ENCODE results near the gene SPRN. TPM values are rescaled to one million over a fixed set of nuclear protein-coding genes. Genes with fewer than 3 reads are reported as not detected.
"Not testable (repeated sequence)": the region's sequence is repeated elsewhere in the genome, so short reads cannot be mapped to it uniquely, and the experiment has no call there.

The SPRN gene
- total RNA-seq, 1 donor, result under 0.01 TPM

GRCh38 chr10:133388973-133389818 is 35.2 kb downstream of the SPRN start:
- peak in 1 of 3 donors; percentile 28 for DNase-seq (ENCODE audit: low read depth in 2 of 3, low spot score in 2 of 3)

GRCh38 chr10:133388236-133388972 is 36.0 kb downstream of the SPRN start:
- DNase-seq (ENCODE audit: low read depth in 2 of 3, low spot score in 2 of 3), result no peak

DNA sequence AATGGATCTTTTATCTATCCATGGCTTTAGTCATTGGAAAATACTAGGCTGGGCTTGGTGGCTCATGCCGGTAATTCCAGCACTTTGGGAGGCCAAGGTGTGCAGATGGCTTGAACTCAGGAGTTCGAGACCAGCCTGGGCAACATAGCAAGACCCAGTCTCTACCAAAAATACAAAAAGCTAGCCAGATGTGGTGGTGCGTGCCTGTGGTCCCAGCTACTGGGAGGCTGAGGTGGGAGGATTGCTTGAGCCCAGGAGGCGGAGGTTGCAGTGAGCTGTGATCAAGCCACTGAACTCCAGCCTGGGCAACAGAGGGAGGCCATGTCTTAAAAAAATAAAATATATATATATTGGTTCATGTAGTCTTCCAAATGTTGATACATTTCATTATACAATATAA is 37.5 kb downstream of the SPRN start:
- not testable (repeated sequence) for DNase-seq (ENCODE audit: low read depth in 2 of 3, low spot score in 2 of 3)

DNA sequence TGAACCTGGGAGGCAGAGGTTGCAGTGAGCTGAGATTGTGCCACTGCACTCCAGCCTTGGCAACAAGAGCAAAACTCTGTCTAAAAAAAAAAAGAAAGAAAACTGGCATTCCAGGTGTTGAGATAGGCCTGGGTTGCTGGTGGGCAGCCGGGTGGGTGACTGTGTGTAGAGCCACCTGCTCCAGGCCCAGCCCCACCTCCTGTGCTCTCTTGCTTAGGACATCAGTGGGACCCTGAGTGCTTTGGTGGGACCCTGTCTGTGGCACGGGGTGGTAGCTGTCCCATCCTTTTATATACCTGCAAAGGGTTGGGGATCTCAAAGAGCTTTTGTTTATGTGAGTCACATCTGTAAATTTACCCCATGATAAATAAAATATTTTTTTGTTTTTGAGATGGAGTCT is 39.2 kb downstream of the SPRN start:
- no peak for DNase-seq (ENCODE audit: low read depth in 2 of 3, low spot score in 2 of 3)

DNA sequence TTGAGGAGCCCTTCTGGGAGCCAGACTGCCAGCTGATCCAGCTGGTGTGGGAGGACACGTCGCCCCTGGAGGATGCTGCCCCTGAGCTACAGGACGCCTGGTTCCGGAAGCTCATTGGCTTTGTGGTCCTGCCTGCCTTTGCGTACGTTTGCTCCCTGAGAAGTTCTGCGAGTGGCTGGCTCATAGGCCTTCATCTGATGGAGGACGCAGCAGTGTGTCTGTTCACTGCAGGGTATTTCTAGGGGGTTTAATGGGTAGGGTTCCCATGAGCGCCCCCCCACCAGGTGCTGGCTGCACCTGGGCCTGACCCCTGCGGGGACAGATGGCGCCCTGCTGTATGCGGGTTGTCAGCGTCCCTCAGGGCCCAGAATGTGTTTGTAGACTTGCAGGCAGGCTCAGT is 40.4 kb downstream of the SPRN start:
- no peak for DNase-seq (ENCODE audit: low read depth in 2 of 3, low spot score in 2 of 3)

- DNase-seq (ENCODE audit: low read depth in 2 of 3, low spot score in 2 of 3), result no peak
Measured at GRCh38 chr10:133383551-133383950, 40.9 kb downstream of the SPRN start.

DNA sequence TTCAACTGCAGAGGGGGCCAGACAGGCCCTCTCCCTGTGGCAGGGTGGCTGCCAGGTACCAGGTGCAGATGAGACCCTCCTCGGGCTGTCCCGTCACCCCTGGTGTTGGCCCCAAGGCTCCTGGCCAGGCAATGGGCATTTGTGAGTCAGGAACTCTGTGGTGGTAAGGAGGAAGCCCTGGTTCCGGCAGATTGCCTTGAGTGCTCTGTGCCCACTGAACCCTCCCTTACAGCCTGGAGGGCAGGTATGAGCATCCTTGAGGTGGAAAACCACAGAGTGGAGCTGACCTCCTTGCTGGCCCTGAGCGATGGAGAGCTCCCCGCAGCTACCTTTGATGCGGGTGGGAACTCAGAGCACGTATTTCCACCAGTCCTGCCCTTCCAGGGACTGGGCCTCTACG is 43.4 kb downstream of the SPRN start:
- DNase-seq (ENCODE audit: low read depth in 2 of 3, low spot score in 2 of 3), result peak in 2 of 3 donors; percentile 84 to 89

GRCh38 chr10:133379801-133380666 is 44.4 kb downstream of the SPRN start:
- no peak for DNase-seq (ENCODE audit: low read depth in 2 of 3, low spot score in 2 of 3)

DNA sequence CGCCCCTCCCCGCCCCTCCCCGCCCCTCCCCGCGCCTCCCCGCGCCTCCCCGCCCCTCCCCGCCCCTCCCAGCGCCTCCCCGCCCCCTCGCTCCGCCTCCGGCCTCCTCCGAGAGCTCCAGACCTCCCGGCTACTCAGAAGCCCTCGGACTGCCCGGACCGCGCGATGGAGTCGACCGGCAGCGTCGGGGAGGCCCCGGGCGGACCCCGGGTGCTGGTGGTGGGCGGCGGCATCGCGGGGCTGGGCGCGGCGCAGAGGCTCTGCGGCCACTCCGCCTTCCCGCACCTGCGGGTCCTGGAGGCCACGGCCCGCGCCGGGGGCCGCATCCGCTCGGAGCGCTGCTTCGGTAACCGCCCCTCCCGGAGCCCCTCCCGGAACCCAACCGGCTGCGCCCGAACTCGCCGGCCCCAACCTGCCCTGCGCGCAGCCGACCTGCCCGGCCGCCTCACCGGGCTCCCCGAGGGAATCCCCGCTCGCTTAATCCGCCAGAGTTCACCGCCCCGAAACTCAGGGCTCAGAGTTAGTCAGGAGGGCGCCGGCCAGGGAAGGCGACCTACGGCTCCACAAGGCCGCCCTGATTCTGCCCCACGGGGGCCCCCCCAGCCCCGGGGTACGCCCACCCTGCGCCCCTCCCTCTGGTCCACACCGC is 45.1 kb downstream of the SPRN start, which contains the start of gene PAOX:
Gene PAOX, plus strand, starts transcription at position 111 of the 649 bp plus-strand sequence. Its CDS starts 55 bp downstream, at position 166.
- DNase-seq (ENCODE audit: low read depth in 2 of 3, low spot score in 2 of 3), result peak; percentile 42 to 57 (median 54)

DNA sequence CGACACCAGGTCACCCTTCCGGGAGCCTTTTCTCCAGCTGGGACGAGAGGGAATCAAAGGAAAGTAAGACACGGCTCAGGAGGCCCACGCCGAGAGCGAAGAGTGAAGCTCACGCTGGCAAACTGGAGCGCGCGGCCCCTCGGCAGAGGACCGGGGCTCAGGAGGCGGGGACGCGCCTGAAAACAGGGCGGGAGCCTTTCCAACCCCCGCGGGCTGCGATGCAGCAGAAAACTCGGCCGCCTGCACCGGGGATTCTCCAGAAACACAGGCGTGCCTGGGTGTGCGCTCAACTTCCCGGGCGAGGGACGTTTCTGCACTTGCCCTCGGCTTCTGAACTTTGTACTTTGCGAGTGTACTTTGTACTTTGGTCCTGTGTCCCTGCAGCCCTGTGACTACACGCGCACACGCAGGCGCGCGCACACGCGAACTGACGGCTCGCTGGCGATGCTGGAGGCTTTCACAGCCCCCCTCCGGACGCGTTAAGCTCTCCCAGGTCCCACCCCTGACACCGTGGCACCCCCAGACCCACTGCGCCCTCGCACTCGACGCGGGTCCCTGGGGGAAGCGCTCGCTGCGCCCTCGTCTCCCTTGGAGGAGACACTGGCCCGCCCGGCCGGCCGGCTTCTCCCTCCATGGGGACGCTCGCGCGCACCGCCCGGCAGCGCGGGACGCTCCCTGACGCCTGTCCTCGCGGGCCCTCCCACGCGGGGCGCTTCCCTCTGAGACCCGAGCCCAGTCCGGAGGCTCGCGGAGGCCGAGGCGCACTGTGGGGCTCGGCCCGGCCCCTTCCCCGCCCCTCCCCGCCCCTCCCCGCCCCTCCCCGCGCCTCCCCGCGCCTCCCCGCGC is 46.0 kb downstream of the SPRN start:
- DNase-seq (ENCODE audit: low read depth in 2 of 3, low spot score in 2 of 3), result peak in 2 of 3 donors; percentile 48 to 52

DNA sequence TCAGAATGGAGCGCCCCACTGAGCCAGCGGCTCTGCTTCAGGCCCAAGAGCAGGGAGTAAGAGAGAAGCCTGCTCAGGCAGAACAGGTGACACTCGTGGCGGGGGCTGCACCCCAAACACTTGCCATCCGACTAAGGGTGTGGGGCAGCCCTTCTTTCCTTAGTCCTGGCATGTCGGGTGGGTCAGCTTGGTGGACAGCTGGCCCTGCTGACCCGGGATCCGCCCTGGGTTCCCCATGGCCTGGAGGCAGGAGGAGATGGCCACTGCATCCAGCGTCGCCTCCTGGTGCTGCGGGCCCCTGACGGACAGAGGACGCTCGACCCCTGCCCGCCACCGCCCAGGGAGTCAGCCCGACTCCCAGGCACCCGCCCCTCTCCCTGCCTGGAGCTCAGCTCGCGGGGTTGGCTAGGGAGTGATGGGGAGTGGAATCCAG is 46.6 kb downstream of the SPRN start:
- no peak for DNase-seq (ENCODE audit: low read depth in 2 of 3, low spot score in 2 of 3)

DNA sequence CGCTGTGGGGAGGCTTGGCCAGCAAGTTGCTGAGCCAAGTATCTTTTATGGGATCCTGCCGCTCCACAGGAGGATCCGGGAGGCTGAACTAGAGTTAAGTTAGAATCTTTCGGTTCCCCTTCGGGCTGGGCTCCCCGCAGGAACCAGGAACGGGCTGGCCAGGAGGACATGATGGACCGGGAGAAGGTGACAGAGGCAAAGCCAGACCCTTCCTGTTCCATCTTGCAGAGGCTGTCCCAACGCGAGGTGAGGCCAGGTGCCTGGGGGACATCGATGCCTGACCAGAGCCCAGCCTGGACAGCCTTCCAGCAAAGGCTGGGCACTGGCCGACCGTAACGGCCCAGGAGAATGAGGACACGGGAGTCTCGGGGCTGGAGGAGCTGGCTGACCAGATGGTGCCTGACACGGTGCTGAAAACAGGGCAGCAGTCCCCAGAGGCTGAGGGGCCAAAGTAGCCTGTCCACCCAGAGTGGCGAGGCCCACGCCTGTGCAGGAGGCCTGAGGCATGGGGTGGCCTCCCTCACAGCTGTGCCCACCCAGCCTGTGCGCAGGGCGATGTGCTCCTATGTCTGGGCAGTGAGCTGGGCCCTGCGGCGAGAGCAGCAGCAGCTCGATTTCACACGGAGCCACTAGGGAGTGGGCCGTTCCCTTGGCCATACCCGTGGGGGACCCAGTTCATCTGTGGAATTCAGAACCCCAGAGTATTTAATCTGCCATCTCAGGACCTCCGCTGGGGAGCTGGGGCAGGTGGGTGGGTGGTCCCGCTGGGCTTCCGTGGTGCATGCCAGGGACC is 47.2 kb downstream of the SPRN start:
- DNase-seq (ENCODE audit: low read depth in 2 of 3, low spot score in 2 of 3), result no peak

- DNase-seq (ENCODE audit: low read depth in 2 of 3, low spot score in 2 of 3), result not testable (repeated sequence)
Measured at GRCh38 chr10:133376183-133376582, 48.2 kb downstream of the SPRN start.

DNA sequence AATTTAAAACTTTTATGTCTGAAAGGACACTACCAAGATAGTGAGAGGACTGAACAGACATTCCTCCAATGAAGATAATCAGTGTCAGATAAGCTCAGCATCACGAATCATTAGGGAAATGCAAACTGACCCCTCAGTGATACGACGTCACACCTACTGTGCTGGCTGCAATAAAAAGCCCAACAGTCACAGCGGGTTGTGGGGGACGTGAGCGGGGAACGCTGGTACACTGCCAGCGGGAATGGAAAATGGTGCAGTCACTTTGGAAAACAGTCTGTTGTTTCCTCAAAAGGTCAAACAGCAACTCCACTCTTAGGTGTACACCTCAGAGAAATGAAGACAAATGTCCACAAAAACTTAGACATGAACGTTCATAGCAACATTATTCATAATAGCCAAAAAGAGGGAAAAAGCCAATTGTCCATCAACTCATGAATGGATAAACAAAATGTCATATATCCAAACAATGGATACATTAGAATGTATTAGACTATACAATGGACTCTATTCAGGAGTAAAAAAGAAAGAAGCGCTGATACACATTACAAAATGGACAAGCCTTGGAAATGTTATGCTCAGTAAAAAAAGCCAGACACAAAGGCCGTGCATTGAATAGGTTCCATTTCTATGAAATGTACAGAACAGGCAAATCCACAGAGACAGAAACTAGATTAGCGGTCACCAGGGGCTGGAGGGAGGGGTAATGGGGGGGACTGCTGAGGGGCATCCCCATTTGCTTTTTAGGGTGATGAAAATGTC is 48.9 kb downstream of the SPRN start:
- no peak for DNase-seq (ENCODE audit: low read depth in 2 of 3, low spot score in 2 of 3)

DNA sequence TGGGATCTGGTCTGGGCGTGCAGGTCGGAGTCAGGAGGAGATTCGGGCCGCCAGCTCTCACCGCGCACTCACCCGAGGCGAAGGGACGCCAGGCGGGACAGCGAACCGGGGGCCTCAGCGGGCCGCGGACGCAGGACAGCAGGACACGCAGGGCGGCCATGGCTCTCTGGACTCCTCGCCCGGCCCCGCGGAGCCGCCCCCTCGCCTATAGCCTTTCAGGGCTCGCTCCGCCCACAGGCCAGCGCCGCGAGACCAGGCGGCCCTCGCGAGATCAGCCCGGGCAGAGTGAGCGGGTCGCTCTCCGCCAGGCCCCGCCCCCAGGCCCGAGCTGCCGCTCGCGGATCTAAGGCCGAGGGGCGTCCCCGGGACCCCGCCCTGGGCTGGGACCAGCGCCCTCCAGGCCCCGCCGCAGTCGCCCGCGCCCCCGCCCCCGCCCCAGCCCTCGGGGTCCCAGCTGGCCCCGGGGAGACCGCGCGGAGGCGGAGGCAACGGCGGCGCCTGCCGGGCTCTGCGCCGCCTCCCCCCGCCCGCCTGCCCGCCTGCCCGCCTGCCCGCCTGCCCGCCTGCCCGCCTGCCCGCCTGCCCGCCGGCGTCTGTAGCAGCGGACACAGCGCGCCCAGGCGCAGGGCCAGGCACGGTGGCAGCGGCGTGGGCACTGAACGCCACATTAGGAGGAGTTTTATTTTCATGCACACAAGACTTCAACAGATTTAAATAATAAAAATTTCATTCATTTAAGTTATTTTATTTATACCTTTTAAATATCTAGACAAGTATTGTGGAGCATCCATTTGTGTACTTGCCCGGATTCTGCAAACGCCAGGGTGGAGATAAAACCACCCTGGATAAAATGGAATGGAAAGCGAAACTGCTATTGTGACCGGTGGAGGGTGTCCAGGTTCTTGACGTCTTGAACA is 51.0 kb downstream of the SPRN start, which contains the start of gene ECHS1:
Gene ECHS1, minus strand, starts transcription at position 181 of the 917 bp plus-strand sequence. Its CDS starts 21 bp downstream, at position 160.
- peak; percentile 74 to 94 (median 92) for DNase-seq (ENCODE audit: low read depth in 2 of 3, low spot score in 2 of 3)

GRCh38 chr10:133372507-133372906 is 51.9 kb downstream of the SPRN start:
- no peak for DNase-seq (ENCODE audit: low read depth in 2 of 3, low spot score in 2 of 3)
